NCI-H187 treated with DMSO at 0.1 percent for 48 hours (cell line): Measurements from ENCODE around the gene RPTOR.

Experiments used
- DNase-seq: peaks from one replicate; lab custom pipeline; 2025; lab: John Stamatoyannopoulos, UW

Gene RPTOR

GRCh38 chr17:80881306-80881705, 336.7 kb downstream of the RPTOR start:
- no peak for DNase-seq

GRCh38 chr17:80882323-80882722, 337.7 kb downstream of the RPTOR start:
- no peak for DNase-seq

- DNase-seq: no peak
These were observed 338.5 kb downstream of the RPTOR start for GRCh38 chr17:80882926-80883685.

GRCh38 chr17:80883831-80884735, 339.4 kb downstream of the RPTOR start:
- DNase-seq: no peak

GRCh38 chr17:80884811-80885210, 340.2 kb downstream of the RPTOR start:
- no peak for DNase-seq

- DNase-seq: no peak
These were observed 341.4 kb downstream of the RPTOR start for GRCh38 chr17:80885947-80886582.

- DNase-seq: peak; percentile 13
These were observed 342.3 kb downstream of the RPTOR start for GRCh38 chr17:80886641-80887573.

GRCh38 chr17:80887639-80888175, 343.1 kb downstream of the RPTOR start:
- no peak for DNase-seq

- no peak for DNase-seq
These were observed 343.9 kb downstream of the RPTOR start for GRCh38 chr17:80888276-80889160.

GRCh38 chr17:80889231-80890195, 344.9 kb downstream of the RPTOR start:
- DNase-seq: no peak

- no peak for DNase-seq
These were observed 345.7 kb downstream of the RPTOR start for GRCh38 chr17:80890196-80890920.

GRCh38 chr17:80890921-80891396, 346.3 kb downstream of the RPTOR start:
- DNase-seq: no peak

GRCh38 chr17:80891397-80892018, 346.9 kb downstream of the RPTOR start:
- no peak for DNase-seq

- DNase-seq: no peak
These were observed 347.6 kb downstream of the RPTOR start for GRCh38 chr17:80892019-80892855.

- no peak for DNase-seq
These were observed 348.4 kb downstream of the RPTOR start for GRCh38 chr17:80892900-80893603.
